Ramos (cell line): Measurements from ENCODE around the gene GPLD1.
"Not testable (repeated sequence)": the region's sequence is repeated elsewhere in the genome, so short reads cannot be mapped to it uniquely, and the experiment has no call there.

Experiments
- in situ Hi-C: fragments of 300-500 bp; cut with MboI; formaldehyde crosslinking; loops from one replicate; pipeline ENCODE4 v1.14.3; 2022; ENCODE audit warnings: low sequenced_read_pairs; ENCODE audit not compliant: unreplicated experiment

Gene GPLD1

DNA sequence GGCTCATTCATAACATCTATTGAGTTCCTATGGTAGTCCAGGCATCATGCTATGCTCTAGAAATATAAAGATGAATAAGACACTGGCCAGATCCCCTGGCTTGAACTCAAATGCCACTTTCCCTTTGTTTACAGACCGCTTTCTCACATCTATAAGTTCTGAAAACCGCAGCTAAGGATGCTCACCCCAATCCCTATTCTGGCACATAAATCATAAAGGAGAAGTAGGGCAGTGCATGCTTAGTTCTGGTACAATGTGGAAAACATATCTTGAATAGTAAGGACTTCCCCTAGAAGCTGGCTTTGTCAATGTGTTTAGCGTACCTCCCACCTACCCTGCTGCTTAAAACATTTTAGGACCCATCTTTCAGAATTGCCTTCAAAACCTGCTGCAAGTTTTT lies 60.2 kb downstream of the GPLD1 start:
- in situ Hi-C loops, result no loop called here

DNA sequence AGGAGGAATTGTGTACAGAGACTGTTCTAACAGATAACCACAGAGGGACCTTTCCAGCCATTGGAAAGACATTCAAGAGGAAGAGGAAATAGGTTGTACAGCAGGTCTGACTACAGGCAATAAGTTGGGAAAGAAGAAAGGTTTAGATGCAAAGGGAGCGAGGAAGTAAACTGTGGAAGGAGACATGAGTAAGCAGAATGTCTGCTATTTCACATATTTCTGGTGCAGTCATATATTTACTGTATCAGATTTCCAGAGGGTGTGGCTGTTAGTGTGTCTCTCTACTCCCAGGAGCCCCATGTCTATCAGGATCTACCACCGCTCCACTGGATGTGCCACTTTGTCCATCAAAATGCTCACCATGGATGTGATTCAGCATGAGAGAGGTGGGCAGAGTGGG lies 60.8 kb downstream of the GPLD1 start:
- in situ Hi-C loops, result no loop called here

DNA sequence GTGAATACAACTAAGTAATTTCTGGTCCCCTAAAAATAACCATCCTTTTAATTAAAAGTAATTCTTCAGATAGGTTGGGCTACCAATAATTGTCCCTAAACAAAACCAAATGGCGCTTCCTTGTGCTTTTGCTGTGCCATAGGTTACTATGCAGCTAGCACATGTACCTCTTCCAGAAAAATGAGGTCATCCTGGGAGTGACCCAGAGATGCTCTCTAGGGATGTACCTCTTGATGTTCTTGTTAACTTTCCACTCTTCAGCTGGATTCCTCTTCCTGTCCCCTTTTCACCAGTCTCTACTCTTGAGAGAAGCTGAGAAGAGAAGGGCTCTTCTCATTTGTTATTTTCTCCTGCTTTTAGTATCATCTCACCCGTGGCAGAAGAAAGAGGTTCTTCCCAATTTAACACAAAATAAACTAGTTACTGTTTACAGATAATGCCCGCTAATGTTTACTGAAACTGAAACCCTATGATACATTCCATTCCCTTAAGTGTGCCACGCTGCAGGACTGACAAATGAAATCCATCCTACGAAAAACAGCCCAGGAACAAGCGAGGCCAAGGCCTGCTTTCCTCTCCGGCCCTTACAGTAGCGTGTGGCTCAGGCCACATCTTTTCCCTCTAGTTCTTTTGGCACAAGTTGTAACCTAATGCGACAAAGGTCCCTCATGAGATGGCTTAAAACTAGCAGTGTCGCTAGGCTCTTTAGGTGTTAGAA lies 62.5 kb downstream of the GPLD1 start:
- in situ Hi-C loops, result no loop called here

- in situ Hi-C loops, result no loop called here
These were observed 64.3 kb downstream of the GPLD1 start for GRCh38 chr6:24425091-24425490.

- in situ Hi-C loops, result no loop called here
These were observed 69.9 kb downstream of the GPLD1 start for GRCh38 chr6:24419526-24419925.

- in situ Hi-C loops, result no loop called here
These were observed 73.6 kb downstream of the GPLD1 start for GRCh38 chr6:24415753-24416152.

DNA sequence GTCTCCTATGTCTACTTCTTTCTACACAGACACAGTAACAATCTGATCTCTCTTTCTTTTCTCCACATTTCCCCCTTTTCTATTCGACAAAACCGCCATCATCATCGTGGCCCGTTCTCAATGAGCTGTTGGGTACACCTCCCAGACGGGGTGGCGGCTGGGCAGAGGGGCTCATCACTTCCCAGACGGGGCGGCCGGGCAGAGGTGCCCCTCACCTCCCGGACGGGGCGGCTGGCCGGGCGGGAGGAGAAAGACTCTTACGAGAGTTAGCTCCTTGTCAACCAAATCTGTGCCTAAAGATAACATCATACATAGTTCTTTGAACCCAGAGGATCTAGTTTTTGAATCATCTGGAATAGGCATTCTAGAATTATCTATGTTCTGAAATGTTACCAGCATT lies 74.8 kb downstream of the GPLD1 start:
- in situ Hi-C loops, result not testable (repeated sequence)

- in situ Hi-C loops, result no loop called here
These were observed 77.1 kb downstream of the GPLD1 start for GRCh38 chr6:24412294-24412693.

DNA sequence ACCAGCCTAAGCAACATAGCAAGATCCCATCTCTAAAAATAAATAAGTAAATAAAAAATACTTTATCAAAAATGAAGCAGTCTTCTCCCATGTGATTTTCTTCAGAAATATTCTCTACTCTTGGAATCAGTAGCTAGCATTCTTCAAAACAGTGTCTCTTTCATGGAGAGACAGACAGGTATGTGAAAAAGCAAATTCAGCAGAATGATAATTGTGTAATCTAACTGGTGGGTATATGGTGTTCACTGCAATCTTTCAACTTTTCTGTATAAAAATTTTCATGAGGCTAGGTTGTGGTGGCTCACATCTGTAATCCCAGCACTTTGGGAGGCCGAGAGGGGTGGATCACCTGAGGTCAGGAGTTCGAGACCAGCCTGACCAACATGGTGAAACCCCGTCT lies 78.8 kb downstream of the GPLD1 start:
- in situ Hi-C loops, result no loop called here

GRCh38 chr6:24408719-24409410 lies 80.5 kb downstream of the GPLD1 start:
- in situ Hi-C loops, result no loop called here

GRCh38 chr6:24405262-24405661 lies 84.1 kb downstream of the GPLD1 start:
- in situ Hi-C loops, result no loop called here

GRCh38 chr6:24403501-24403824 lies 85.9 kb downstream of the GPLD1 start:
- in situ Hi-C loops, result no loop called here

GRCh38 chr6:24402697-24403500 lies 86.5 kb downstream of the GPLD1 start, which contains the start of gene MRS2:
Gene MRS2, plus strand, starts transcription at chr6:24402936. Its CDS starts 111 bp downstream, at chr6:24403047.
- in situ Hi-C loops, result no loop called here

DNA sequence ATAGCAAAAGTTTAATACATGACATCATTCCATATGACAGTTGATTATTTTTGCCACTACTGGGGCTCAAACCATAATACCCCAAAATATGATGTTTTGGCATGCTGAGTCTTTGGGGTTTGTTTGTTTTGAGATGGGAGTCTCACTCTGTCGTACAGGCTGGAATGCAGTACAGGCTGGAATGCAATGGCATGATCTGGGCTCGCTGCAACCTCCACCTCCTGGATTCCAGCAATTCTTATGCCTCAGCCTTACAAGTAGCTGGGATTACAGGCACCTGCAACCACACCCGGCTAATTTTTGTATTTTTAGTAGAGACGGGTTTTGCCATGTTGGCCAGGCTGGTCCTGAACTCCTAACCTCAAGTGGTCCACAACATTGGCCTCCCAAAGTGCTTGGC lies 87.9 kb downstream of the GPLD1 start:
- in situ Hi-C loops, result no loop called here

DNA sequence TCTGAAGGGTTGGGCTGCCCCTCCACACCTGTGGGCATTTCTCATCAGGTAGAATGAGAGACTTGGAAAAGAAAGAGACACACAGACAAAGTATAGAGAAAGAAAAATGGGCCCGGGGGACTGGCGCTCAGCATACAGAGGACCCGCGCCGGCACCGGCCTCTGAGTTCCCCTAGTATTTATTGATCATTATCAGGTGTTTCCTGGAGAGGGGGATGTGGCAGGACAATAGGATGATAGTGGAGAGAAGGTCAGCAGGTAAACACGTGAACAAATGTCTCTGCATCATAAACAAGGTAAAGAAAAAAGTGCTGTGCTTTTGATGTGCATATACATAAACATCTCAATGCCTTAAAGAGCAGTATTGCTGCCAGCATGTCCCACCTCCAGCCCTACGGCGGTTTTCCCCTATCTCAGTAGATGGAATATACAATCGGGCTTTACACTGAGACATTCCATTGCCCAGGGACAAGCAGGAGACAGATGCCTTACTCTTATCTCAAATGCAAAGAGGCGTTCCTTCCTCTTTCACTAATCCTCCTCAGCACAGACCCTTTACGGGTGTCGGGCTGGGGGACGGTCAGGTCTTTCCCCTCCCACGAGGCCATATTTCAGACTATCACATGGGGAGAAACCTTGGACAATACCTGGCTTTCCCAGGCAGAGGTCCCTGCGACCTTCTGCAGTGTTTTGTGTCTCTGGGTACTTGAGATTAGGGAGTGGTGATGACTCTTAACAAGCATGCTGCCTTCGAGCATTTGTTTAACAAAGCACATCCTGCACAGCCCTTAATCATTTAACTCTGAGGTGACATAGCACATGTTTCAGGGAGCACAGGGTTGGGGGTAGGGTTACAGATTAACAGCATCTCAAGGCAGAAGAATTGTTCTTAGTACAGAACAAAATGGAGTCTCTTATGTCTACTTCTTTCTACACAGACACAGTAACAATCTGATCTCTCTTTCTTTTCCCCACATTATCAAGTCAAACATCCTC lies 89.0 kb downstream of the GPLD1 start:
- in situ Hi-C loops, result not testable (repeated sequence)

GRCh38 chr6:24397631-24398030 lies 91.7 kb downstream of the GPLD1 start:
- in situ Hi-C loops, result no loop called here

DNA sequence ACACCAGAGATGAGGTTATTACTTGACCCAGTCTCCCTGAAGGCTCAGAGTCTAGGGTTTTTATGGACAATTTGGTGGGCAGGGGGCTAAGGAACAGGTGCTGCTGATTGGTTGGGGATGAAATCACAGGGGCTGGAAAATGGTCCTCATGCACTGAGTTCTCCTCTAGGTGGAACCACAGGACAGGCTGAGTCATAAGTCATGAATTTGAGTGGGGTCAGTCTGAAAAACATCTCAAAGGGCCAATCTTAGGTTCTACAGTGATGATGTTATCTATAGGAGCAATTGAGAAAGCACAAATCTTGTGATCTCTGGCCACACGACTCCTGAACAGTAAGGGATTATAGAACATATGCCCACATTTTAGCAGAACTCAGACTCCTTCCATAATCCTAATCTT lies 92.6 kb downstream of the GPLD1 start:
- in situ Hi-C loops, result no loop called here

- in situ Hi-C loops, result no loop called here
These were observed 94.5 kb downstream of the GPLD1 start for GRCh38 chr6:24394780-24395437.

DNA sequence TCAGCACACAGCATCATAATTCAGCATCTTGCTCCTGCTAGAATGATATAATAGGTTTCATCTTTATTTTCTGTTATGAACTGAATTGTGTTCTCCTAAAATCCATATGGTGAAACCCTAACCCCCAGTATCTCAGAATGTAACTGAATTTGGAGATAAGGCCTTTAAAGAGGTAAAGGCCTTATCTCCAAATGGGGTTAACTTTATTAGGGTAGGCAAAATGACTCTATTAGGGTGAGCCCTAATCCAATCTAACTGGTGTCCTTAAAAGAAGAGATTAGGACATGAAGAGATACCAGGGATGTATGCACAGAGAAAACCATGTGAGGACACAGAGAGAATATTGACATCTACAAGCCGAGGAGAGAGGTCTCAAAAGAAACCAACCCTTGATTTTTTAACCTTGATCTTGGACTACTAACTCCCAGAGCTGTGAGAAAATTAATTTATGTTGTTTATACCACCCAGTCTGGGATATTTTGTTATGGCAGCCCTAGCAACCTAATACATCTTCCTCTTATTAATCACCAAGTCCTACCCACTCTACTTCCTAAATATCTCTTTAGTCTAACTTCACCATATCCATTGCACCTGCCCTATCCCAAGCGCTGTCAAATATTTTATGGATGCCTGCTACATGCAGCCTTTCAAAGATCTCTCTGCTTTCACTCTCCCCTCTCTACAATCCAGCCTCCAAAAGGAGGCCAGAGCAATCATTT lies 95.2 kb downstream of the GPLD1 start:
- in situ Hi-C loops, result no loop called here
